GM19023 (cell line): ENCODE measurements around the gene C10orf90.

ENCODE experiments used
- ATAC-seq: cut with Tn5 transposase; IDR thresholded peaks from one replicate; pipeline ENCODE4 v1.9.1; 2021; ENCODE audit warnings: mild to moderate bottlenecking, moderate library complexity; ENCODE audit not compliant: unreplicated experiment

C10orf90 gene

GRCh38 chr10:126638542-126638941 is 32.0 kb downstream of the C10orf90 start:
- ATAC-seq = no peak

- no peak for ATAC-seq
These were observed 33.0 kb downstream of the C10orf90 start for GRCh38 chr10:126637501-126637900.

- ATAC-seq = no peak
These were observed 35.6 kb downstream of the C10orf90 start for GRCh38 chr10:126634911-126635310.

GRCh38 chr10:126634347-126634746 is 36.1 kb downstream of the C10orf90 start:
- ATAC-seq = no peak

GRCh38 chr10:126632705-126633104 is 37.8 kb downstream of the C10orf90 start:
- ATAC-seq = no peak

- no peak for ATAC-seq
These were observed 40.4 kb downstream of the C10orf90 start for GRCh38 chr10:126629925-126630624.

- ATAC-seq = no peak
These were observed 41.7 kb downstream of the C10orf90 start for GRCh38 chr10:126628746-126629145.

GRCh38 chr10:126621846-126622245 is 48.6 kb downstream of the C10orf90 start:
- ATAC-seq = no peak

GRCh38 chr10:126618466-126618865 is 52.0 kb downstream of the C10orf90 start:
- no peak for ATAC-seq

GRCh38 chr10:126617733-126618132 is 52.8 kb downstream of the C10orf90 start:
- no peak for ATAC-seq

GRCh38 chr10:126617208-126617607 is 53.3 kb downstream of the C10orf90 start:
- ATAC-seq = no peak

- no peak for ATAC-seq
These were observed 53.8 kb downstream of the C10orf90 start for GRCh38 chr10:126616737-126617136.

- no peak for ATAC-seq
These were observed 59.2 kb downstream of the C10orf90 start for GRCh38 chr10:126611303-126611702.

- no peak for ATAC-seq
These were observed 60.9 kb downstream of the C10orf90 start for GRCh38 chr10:126609566-126609965.

- no peak for ATAC-seq
These were observed 70.4 kb downstream of the C10orf90 start for GRCh38 chr10:126599949-126600682.

GRCh38 chr10:126598009-126598408 is 72.5 kb downstream of the C10orf90 start:
- peak; percentile 69 for ATAC-seq

- ATAC-seq = no peak
These were observed 73.3 kb downstream of the C10orf90 start for GRCh38 chr10:126597211-126597610.

GRCh38 chr10:126596472-126597016 is 73.9 kb downstream of the C10orf90 start:
- no peak for ATAC-seq

GRCh38 chr10:126595160-126595559 is 75.3 kb downstream of the C10orf90 start:
- ATAC-seq = no peak

GRCh38 chr10:126593968-126594701 is 76.4 kb downstream of the C10orf90 start:
- no peak for ATAC-seq

- no peak for ATAC-seq
These were observed 77.6 kb downstream of the C10orf90 start for GRCh38 chr10:126592901-126593300.
